SK-N-MC (cell line): ENCODE data around the gene CFAP73.

Experiments
- EZH2 ChIP-seq: fragments of 200-600 bp; sonication (generic); IDR thresholded peaks from one replicate; pipeline ENCODE4 v1.6.1; 2017; ENCODE audit warnings: antibody characterized with exemption
- POLR2AphosphoS5 ChIP-seq: IDR thresholded peaks from 2 replicates; pipeline ENCODE4 v1.6.1; 2012; ENCODE audit warnings: mild to moderate bottlenecking, low read depth, low read length, borderline replicate concordance

GRCh38 chr12:113186033-113186365 is 36.5 kb downstream of the CFAP73 start:
- TF ChIP-seq EZH2 (no peak), POLR2AphosphoS5 (no peak)
